A549 treated with CpdA at 1 μM for 4 hours (cell line): ENCODE measurements around the gene PNLIPRP1. TPM values are rescaled to one million over a fixed set of nuclear protein-coding genes. Genes with fewer than 3 reads are reported as not detected.

ENCODE experiments used
- total RNA-seq: library from RNA; stranded (reverse); fragments of 200-300 nt; extraction: Qiagen RNA extraction; gene quantifications from 5 replicates; pipeline ENCODE4 v1.2.3, GENCODE V29; 2022; ENCODE audit warnings: low read depth

The PNLIPRP1 gene
- not detected in 5 replicates for total RNA-seq

DNA sequence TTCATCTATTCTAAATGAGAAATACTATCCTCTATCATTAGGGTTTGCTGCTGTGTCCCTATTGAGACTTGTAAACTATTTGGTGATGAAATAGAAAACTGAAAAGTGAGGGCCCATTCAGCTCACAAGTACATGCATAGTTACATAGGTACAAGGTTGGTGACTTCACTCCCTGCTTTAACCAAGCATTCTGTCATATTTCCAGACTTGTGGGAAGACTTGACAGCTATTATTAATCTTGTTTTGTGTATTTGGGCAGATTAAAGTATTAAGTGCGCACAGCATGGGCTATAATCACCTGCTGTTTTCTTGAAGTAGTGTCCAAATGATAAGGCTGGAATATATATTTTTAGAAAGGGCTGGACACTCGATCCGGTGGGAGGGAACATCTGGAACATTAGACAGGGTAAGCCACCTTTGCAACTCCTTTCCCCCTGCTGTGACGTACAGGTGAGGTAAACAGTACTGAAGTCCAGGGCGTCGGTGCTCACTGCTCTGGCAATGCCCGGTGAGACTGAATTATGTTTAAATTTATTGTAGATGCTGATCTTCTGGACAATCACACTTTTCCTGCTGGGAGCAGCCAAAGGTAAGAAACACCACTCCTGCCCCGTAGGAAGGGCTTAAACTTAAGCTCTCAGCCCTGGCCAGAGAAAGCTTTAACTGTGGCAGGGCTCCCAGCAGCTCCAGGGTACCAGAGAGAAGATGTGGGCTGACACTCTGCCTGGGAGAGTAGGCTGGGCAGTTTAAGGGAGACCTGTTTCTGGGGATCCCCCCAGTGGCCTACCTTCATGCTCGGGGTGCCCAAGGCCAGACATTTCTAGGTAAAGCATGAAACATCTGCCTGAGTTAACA lies at the start of gene PNLIPRP1:
TSS of gene PNLIPRP1 (plus strand) at position 370 of the 855 bp plus-strand sequence. CDS start at position 541, 171 bp downstream.

DNA sequence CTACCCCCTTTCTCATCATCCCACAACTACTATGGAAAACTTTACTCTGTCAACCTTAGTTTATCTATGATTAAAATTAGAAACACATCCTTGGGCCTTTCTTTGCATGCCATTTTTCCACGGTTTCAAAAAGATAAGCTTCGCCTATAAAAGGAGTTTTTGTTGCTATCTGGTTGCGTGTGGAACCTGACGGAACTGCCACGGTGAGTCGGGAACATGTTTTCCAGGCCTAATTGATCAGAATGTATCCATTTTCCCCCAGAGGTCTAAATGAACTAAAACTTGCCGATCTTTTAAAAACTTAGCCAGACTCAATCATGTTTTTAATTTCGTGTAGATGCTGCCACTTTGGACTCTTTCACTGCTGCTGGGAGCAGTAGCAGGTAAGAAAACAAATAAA lies 45.0 kb upstream of the PNLIPRP1 start, which contains the start of gene PNLIP:
TSS of gene PNLIP (plus strand) at position 176 of the 400 bp plus-strand sequence. CDS start at position 338, 162 bp downstream.

DNA sequence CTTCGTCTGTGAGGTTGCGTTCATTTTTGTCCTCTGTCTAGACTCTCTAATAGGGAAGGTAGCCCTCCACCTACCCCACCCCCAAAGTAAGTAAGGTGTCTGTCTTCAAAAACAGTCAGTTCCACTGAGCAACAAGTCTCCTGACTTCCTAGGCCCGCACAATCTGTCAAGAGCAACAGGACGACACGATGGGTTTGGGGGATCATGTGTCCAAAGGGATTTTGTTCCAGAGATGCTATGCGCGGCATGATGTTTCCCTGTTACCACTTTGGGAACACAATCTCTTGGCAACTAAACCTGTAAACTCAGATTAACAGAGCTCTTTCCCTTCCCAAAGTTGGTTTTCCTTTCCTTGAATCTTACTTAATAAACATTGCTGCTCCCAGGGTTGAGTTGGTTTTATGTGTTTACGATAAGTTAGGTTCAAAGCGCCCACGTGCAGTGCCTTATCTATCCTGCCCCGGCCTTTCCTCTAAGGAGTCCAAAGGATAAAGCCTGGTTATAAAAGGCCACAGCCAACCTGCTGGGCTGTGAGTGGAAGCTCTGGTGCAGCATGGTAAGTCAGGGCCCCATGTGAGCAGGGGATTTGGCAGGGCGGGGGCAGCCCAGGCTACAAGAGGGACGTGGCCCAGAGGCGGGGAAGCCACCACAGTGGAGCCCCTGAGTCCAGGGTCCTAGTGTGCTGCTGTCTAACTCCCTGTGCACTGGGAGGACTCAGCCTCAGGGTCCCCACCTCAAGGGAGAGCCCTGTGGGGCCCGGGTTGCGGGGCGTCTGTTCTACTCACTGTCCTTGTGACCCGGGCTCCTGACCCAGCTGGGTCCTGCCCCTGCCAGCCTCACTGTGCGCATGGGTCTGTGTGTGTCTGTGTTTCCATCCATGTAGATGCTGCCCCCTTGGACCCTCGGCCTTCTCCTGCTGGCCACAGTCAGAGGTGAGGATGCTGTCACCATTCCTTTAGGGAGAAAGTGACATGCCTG lies 30.0 kb downstream of the PNLIPRP1 start, which contains the start of gene PNLIPRP2:
TSS of gene PNLIPRP2 (plus strand) at position 531 of the 978 bp plus-strand sequence.

Other genes starting within 250 kb of the PNLIPRP1 start
- not detected in 5 replicates for gene PNLIPRP3, start 163.1 kb upstream of the PNLIPRP1 start, total RNA-seq
- not detected in 5 replicates for gene PNLIP, start 45.0 kb upstream of the PNLIPRP1 start, total RNA-seq
- 0.09 to 0.13 TPM (median 0.10 TPM) in 3 of 5 replicates, not detected in the others for gene PNLIPRP2, start 30.0 kb downstream of the PNLIPRP1 start, total RNA-seq
- 11.9 to 14.6 TPM (median 13.5 TPM) in 5 replicates for gene HSPA12A, start 151.6 kb downstream of the PNLIPRP1 start, total RNA-seq